Fibroblast of lung (primary cell): Measurements from ENCODE around the gene FLT3LG.

Experiments
- EZH2 ChIP-seq: IDR thresholded peaks from 2 replicates; pipeline ENCODE4 v1.5.1; 2012; ENCODE audit warnings: low read length, control low read depth, mild to moderate bottlenecking; ENCODE audit errors: missing control alignments
- TF ChIP-seq, protein P1 (sequence below), 2 donors: IDR thresholded peaks in 1 of 2; conservative IDR thresholded peaks in 1 of 2; 1 replicate in 1 of 2; 2 replicates in 1 of 2; pipeline ENCODE4 v1.5.1; 2011 to 2012; ENCODE audit warnings: low read length in 2 of 2, control low read depth in 1 of 2, inconsistent platforms in 1 of 2, low read depth in 1 of 2, mild to moderate bottlenecking in 1 of 2

DNA sequence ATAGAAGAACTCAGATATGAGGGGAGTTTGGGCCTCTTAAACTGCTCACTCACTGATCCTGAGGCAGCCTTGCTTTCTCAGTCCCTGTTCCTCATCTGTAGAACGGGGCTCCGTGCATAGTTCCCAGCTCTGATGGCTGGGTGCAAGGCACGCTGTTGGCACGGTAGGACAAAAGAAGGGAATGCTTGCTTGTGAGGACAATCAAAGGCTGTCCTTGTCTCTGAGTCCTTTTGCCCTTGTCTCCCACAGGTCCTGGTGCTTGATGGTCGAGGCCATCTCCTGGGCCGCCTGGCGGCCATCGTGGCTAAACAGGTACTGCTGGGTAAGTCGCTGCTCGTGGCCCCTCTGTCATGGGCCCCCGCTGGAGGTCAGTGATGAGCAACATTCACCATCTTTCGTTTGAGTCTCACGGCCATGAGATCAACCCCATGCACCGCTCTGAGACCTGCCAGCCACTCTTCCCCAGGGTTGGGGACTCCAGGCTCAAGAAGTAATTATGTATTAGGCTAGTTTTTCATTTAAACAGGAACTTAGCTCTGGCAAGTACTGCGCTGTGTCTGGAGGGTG is 15.7 kb downstream of the FLT3LG start:
- TF ChIP-seq, protein P1, sequence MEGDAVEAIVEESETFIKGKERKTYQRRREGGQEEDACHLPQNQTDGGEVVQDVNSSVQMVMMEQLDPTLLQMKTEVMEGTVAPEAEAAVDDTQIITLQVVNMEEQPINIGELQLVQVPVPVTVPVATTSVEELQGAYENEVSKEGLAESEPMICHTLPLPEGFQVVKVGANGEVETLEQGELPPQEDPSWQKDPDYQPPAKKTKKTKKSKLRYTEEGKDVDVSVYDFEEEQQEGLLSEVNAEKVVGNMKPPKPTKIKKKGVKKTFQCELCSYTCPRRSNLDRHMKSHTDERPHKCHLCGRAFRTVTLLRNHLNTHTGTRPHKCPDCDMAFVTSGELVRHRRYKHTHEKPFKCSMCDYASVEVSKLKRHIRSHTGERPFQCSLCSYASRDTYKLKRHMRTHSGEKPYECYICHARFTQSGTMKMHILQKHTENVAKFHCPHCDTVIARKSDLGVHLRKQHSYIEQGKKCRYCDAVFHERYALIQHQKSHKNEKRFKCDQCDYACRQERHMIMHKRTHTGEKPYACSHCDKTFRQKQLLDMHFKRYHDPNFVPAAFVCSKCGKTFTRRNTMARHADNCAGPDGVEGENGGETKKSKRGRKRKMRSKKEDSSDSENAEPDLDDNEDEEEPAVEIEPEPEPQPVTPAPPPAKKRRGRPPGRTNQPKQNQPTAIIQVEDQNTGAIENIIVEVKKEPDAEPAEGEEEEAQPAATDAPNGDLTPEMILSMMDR (conservative IDR thresholded peaks at IDR 0.05 in 1 of 2, IDR thresholded peaks at IDR 0.05 in 1 of 2; ENCODE audit: low read depth in 1 of 2, low read length in 2 of 2) = no peak
- TF ChIP-seq EZH2 = no peak
